C4-2B (cell line): ENCODE results near the gene CDR2L.

Experiments
- H3K27ac ChIP-seq: fragments of 450-650 bp; 2 replicates; pipeline ENCODE4 v1.5.1; 2017
- ZFX ChIP-seq: fragments of 450-650 bp; IDR thresholded peaks from 2 replicates; pipeline ENCODE4 v1.6.1; 2017
- TF ChIP-seq, protein P1 (sequence below): fragments of 450-650 bp; conservative IDR thresholded peaks from 2 replicates; pipeline ENCODE4 v1.5.1; 2017; ENCODE audit warnings: mild to moderate bottlenecking

Gene CDR2L

DNA sequence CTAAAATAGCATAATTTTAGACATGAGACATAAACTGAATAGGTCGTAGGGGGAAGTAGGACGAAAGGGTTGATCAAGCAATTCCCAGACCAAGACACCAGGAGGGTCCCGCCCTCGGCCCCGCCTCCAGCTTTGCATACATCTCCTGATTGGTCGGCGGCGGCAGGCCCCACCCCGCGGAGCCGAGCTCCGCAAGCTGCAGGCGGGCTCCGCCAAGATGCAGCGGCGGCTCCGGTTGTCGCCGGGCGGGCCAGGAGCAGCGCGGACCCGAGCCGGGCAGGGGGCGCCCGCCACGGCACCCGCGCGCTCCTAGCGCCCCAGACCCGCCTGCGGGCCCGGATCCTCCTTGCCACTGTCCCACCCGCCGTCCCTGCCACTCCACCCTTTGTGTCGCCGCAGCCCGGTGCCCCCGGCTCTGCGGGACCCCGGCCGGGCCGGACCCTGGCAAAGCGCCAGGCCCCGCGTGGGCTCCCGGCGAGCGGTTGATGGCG lies at the start of gene CDR2L:
CDR2L (plus strand) TSS at position 215 of the 491 bp plus-strand sequence. CDS start 412 bp downstream, outside the sequence.
- H3K27ac ChIP-seq = peak within 1 kb of the TSS; percentile 84
- TF ChIP-seq, protein P1, sequence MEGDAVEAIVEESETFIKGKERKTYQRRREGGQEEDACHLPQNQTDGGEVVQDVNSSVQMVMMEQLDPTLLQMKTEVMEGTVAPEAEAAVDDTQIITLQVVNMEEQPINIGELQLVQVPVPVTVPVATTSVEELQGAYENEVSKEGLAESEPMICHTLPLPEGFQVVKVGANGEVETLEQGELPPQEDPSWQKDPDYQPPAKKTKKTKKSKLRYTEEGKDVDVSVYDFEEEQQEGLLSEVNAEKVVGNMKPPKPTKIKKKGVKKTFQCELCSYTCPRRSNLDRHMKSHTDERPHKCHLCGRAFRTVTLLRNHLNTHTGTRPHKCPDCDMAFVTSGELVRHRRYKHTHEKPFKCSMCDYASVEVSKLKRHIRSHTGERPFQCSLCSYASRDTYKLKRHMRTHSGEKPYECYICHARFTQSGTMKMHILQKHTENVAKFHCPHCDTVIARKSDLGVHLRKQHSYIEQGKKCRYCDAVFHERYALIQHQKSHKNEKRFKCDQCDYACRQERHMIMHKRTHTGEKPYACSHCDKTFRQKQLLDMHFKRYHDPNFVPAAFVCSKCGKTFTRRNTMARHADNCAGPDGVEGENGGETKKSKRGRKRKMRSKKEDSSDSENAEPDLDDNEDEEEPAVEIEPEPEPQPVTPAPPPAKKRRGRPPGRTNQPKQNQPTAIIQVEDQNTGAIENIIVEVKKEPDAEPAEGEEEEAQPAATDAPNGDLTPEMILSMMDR = no peak
- no peak for TF ChIP-seq ZFX

DNA sequence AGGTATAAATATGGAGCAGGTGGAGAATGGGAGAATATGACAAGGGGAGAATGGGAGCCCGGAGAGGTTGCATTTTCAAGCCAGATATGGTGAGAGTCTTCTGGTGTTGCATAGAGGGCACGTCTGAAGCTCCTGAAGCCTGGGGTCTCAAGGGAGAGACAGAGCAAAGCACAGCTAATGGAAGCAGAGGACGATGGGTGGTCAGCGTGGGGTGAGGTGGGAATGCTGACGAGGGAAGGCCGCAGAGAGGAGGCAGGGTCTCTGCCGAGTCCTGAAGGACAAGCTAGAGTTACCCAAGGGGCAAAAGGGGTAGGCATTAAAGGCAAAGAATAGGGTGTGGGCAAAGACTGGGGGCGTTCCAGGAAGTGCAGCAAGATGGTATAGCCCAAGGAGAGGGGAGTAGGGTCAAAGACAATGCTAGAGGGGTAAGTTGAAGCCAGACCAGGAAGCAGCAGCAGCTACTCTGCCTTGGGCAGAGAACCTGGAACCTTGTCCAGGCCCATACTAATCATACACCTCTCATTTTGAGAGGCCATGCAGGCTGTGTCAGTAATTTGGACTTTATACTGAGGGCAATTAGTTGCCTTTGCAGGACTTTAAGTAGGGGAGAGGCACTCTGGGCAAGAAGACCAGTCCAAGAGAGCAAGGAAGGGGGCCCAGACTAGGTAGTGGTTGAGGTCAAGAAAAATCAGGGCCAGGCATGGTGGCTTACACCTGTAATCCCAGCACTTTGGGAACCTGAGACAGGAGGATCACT lies 49.1 kb upstream of the CDR2L start:
- TF ChIP-seq, protein P1 = no peak
- TF ChIP-seq ZFX = no peak
- H3K27ac ChIP-seq = no peak overlapping the region

DNA sequence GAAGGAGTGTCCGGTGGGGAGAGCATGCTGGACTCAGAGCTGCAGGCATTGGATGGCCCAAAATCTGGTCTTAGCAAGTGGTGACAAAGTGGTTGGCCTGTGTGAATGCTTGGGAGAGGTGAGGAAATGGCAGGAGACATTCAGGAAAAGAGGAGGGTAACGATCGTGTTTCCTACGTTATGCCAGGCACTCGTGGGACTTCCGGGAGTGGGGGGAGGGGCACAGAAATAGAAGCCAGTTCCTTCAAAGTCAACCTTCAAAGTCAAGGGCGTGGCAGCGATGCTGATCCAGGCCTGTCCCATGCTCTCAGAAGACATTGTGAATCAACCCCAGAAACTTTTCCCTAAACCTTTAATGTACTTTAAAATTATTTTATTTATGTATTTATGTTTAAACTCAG lies 47.9 kb upstream of the CDR2L start:
- H3K27ac ChIP-seq = no peak overlapping the region
- TF ChIP-seq, protein P1 = no peak
- no peak for TF ChIP-seq ZFX

DNA sequence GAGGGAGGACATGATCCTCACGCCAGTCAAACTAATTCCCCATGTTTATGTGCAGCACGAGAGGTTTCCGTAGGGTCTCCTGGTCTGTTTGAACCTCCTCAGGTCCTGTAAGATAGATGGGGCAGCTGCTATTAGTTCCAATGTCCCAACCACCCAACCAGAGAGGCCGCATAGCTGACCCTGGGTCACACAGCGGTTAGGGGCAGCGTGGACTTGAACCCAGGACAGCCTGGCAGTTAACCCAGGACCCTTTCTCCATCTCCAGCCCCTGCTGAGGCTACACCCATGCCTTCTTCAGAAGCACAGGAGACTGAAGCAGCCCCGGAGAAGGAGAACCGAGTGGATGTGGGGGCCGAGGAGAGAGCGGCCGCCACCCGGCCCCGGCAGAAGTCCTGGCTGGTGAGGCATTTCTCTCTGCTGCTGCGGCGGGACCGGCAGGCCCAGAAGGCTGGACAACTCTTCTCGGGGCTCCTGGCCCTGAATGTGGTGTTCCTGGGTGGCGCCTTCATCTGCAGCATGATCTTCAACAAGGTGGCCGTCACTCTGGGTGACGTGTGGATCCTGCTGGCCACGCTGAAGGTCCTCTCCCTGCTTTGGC lies 46.2 kb upstream of the CDR2L start:
- no peak for TF ChIP-seq ZFX
- TF ChIP-seq, protein P1 = no peak
- no peak overlapping the region for H3K27ac ChIP-seq

DNA sequence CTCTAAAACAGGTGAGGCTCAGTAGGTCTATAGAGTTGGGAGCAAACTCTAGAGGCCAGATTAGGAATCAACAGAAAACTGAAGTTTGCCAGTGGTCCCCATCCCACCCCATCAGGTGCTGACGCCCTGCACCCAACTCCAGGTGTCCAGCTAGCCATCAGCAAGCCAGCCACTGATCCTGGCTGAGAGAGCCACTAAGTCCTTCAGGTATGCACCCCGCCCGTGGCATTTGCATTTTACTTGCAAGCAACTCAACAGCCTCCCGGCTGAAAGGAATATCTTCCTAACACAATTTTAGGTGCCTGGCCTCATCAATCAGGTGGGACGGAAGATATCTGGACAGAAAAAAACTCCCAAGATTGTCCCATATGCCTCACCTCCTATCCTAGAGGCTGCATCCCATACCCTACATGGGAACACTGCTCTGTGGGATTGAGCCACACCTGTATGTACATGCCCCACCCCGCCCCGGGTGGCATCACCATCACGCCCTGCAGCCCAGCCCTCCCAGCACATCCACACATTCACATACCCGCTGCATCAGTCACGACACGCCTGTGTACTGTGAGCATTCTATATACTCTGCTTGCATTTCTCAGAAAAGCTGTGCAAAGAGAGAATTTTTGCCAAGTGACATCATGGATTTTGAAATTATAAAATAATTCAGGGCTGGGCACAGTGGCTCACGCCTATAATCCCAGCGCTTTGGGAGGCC lies 43.5 kb upstream of the CDR2L start:
- no peak overlapping the region for H3K27ac ChIP-seq
- TF ChIP-seq, protein P1 = no peak
- no peak for TF ChIP-seq ZFX

DNA sequence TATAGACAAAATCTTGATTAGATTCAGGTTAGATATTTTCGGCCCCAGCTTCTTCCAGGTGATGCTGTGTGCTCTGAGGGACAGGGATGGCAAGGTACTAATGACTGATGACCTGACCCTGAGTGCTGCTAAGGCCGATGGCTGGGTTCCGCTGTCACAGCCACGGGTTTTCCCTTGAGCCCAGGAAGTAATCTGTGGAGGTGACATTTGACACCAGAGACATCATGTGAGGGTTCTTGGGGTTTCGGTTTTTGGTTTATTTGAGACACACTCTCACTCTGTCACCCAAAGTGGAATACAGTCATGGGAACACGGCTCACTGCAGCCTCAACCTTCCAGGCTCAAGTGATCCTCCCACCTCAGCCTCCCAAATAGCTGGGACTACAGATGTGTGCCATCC lies 41.9 kb upstream of the CDR2L start:
- no peak overlapping the region for H3K27ac ChIP-seq
- TF ChIP-seq, protein P1 = no peak
- TF ChIP-seq ZFX = no peak

DNA sequence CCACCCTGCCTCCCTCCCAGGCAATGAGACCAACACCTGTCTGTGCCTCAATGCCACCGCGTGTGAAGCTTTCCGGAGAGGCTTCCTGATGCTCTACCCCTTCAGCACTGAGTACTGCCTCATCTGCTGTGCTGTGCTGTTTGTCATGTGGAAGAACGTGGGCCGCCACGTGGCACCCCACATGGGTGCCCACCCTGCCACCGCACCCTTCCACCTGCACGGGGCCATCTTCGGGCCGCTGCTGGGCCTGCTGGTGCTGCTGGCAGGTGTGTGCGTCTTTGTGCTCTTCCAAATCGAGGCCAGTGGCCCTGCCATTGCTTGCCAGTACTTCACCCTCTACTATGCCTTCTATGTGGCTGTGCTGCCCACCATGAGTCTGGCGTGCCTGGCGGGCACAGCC lies 40.8 kb upstream of the CDR2L start:
- no peak overlapping the region for H3K27ac ChIP-seq
- TF ChIP-seq, protein P1 = no peak
- no peak for TF ChIP-seq ZFX
